Dermis microvascular lymphatic vessel endothelial cell (primary cell): ENCODE measurements around the gene RBP3. TPM values are rescaled to one million over a fixed set of nuclear protein-coding genes. Genes with fewer than 3 reads are reported as not detected.
"Not testable (repeated sequence)": the region's sequence is repeated elsewhere in the genome, so short reads cannot be mapped to it uniquely, and the experiment has no call there.

ENCODE experiments used
- DNase-seq, 2 donors: peaks; one replicate each; pipeline versions ENCODE4 v3.0.0 to v3.0.0-alpha.2; 2010; ENCODE audit warnings: low read depth in 2 of 2
- total RNA-seq: library from RNA; depleted of rRNA; stranded (reverse); fragments of >200 nt; gene quantifications from 2 replicates; pipeline ENCODE4 v1.2.1, GENCODE V29; 2014

Gene RBP3
- total RNA-seq, 1 donor from 2014 or later, result not detected

DNA sequence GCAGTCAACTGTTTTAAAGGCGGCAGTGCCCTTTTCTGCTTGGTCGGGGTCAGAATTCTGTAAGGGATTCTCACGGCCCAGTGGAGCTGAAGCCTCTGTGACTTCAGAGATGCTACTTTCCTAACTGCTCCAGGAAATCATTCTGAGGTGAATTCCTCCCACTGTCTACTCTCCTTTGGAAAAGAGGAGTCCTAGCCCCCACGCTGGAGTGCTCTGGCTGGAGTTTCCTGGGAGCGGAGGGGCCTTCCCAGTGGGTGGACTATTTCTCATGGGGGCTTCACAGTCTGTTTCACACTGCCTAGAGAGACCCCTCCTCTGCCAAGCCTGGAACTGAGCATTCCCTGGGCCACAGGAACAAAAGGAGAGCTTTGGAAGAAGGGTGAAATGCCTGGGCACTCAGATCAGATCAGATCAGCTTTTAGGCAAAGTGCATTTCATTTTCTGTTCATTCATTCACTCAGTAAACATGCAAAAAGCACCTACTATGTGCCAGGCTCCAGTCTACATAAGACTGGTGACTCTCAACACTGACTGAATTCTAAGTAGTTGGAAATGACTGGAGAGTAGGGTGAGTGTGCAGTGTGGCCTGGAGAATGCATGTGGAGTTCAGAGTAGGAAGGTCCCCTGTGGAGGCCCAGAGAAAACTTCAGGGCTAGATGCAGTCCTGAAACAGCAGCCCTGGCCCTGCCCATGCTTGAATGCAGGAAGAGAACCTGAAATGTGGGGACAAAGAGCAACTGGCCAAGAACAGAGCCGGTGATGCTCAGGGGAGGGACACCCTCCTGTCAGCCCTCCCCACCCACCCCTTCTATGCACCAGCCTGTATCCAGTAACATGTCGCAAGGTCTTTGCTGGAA is 23.7 kb downstream of the RBP3 start:
- no peak for DNase-seq

DNA sequence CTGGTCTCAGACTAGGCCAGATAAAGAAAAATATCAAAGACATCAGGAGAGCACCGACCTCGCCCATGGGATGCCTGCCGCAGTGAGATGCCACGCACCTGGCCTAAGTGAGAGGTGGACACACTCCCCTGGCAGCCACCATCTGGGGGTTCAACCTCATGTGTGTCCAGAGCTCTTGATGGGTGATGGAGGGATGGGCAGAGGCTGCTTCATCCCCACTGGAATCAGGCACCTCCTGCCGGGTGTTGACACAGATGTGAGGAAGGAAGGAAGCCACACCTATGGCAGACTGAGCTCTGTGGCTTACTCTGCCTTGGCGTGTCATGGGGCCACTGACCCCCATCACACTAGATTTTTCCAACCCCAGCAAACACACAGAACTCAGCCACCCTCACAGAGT is 24.6 kb downstream of the RBP3 start:
- DNase-seq, result peak; percentile 21 to 26

DNA sequence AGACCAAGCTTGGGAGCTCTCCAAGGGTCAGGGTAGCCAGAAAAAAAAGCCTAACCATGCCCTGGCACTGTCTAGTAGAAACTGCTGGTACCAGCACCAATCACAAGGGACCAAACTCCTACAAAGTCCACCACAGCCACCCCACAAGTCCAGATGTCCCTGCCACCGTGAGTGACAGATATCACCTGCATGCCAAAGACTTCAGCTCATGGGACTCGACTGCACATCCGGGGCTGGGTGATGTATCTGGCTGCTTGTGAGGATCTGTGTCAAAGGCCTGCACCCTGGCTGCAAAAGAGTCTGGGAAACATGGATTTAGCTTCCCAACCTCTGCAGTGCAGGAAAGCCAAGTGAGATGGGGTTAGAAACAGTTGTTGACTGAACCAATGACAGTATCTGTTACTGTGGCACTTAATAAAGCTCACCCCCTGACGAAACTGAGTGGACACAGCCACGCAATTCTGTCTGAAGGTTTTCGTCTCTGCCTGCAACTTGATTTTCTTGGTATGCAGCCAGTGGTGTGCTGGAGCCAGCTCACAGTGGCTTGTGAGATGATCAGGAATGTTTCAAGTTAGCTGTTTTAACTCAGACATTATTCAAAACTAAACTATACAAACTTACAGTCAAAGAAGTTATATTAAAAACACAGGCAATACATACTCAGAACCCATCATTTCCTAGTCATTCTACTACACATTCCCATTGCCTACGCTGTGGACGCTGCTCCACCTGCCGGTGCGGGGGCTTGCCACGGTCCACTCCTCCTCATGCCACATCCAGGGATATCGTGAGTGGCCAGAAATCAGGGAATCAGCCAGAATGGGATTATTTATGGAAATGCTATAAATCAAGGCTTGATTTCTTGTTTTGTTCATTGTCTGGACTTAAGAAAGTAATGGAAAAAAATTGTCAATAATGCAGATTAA is 26.7 kb downstream of the RBP3 start:
- DNase-seq, result no peak

DNA sequence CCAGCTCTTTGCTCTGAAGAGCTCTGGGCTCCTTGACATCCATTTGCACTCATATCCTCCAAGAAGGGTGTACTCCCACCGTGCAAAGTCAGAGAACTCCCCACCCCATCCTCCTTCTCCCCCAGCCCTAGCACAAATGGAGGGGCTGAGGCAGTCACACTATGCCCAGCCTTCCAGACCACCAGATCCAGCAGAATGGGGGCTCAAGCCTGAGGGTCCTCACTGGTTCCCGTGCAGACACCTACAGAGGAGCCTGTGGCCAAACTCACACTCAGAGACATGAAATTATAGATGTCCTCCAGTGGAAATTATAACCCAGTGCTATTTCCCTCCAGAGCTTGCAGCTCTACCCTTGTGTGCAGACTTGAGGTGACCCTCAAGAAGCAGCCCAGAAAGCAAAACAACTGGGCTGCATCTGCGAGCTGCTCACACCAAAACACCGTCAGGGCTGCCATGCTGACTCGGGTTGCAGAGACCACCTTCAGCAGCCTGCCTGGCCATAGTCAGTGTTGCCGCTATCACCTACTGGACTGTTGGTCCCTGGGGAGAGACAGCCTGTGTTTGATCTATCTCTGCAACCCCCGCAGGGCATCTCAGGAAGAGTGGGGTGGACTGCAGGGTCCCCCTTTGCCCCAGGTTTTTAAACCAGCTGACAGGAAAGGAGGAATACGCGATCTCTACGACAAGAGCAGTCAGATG is 28.5 kb downstream of the RBP3 start:
- DNase-seq, result no peak

DNA sequence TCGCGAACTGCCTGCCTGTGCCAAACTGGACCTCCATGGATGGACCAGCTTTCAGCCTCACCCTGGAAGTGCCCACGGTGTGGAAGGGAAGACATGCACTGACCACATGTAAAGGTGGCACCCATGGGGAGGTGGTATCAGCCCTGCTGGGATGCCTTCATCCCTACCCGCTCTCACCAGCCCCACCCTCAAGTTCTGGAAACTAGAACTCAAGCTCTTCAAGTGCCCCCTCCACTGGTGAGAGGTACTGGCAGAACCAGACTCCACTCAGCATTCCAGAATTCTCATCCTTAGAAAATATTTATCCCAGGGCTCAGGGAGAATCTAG is 30.0 kb downstream of the RBP3 start:
- no peak for DNase-seq

DNA sequence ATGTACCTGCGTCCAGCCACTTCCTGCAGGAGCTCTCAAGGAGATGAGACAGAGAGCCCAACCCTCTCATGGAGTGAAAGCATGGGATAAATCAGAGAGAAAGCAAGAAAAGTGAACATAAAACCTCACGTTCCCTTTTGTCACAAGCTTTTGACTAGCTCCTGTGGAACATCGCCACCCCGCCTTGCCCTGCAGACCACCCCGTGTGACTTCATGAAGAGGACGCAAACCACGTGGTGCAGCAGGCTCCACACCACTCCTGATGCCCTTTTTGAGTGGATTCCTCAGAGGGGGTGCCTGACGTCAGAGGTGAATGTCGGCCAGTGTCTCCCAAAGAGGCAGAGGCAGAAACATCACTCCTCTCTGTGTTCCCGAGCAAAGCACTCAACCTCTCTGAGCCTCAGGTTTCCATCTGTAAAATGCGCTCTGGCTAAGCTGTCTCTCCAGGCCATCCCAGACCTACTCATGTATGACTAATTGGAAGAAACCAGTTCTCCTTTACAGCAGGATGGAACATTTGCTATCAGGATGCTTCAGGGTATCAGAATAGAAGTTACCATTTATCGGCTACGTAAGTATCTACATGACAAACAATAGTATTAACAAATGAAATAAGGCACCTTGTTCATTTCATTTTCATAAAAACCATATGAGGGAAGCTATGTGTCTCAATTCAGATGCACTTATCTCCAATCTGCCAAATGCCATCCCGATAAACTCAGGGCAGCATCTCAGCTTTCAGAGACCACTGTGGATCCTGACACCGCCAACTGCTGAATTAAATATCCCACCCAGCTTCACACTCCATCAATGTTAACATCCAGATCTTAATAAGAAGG is 30.7 kb downstream of the RBP3 start:
- no peak for DNase-seq

DNA sequence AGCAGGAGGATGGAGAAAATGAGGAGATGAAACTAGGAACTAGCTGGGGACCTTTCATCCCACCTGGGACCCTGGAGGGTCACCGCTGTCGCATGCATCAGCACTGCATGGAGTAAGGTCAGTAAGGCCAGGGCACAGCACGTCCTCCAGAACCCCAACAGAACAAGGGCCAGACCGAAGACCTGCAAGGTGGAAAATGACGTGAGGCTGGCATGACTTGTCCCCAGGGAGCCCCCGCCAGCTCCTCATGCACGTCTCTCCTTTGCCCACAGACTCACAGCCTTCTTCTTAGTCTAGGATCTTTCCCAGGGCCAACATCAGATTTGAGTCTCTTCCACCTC is 31.3 kb downstream of the RBP3 start:
- DNase-seq, result no peak

DNA sequence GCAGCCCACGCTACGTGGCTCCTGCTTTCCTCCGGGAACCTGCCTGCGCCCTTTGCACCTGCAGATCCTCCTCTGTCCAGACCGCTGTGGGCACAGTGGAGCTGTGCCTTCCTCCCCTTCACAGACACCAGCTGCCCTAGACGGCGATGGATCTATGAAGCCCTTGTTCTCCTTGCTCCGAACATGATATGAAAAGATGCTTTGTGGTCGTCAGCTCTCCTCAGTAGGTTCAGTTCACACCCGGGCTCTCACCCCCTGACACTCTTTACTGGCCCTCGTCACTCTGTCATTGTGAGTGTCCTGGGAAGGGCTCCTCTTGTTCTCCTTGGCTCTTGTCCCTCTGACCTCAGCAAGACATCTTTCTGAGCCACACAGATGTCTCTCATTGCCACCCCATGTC is 31.7 kb downstream of the RBP3 start:
- no peak for DNase-seq

DNA sequence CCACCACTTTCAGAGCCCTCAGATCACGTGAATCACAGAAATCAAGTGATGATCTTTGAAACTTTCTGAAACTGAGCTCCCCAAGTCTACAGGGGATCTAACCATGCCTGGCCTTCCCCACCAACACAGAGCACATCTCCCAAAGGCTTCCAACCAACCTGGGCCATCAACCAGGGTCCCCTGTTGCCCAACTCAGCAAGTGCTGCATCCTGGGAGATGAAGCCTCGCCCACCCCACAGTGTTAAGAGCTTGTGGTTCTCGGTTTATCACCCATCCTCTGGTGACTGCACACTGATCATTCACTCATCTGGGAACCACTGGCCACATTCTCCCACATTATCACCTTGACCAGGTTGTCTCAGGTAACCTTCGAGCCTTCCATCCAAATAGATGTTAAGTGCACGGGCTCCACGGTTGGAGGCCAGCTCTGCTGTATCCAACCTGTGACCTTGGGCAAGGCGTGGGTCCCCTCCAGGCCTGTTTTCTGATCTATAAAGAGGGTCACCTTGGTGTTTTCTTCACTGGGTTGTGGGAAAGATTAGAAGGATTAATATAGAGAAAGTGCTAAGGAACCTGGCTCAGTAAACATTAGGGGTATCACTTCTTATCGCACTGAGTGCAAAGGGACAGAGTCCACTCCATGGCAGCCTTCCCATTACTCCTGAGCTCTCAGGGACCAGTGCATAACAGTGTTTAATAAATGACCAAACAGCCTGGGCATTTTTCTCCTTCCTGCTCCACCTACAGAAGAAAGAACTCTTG is 32.4 kb downstream of the RBP3 start:
- DNase-seq, result no peak

DNA sequence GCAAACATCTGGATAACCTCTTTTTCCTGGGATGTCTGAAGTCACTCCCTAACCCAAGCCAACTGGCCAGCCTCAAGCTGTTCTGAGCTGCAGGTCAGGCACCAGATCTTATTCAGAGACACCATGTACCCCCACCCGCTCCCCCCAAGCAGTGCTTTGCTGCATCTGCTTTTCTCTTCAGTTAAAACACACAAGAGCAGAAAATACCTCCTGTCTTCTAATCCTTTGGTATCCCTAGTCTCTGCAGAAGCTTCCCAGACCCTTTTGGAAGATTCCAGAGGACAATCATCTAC is 32.9 kb downstream of the RBP3 start:
- no peak for DNase-seq

DNA sequence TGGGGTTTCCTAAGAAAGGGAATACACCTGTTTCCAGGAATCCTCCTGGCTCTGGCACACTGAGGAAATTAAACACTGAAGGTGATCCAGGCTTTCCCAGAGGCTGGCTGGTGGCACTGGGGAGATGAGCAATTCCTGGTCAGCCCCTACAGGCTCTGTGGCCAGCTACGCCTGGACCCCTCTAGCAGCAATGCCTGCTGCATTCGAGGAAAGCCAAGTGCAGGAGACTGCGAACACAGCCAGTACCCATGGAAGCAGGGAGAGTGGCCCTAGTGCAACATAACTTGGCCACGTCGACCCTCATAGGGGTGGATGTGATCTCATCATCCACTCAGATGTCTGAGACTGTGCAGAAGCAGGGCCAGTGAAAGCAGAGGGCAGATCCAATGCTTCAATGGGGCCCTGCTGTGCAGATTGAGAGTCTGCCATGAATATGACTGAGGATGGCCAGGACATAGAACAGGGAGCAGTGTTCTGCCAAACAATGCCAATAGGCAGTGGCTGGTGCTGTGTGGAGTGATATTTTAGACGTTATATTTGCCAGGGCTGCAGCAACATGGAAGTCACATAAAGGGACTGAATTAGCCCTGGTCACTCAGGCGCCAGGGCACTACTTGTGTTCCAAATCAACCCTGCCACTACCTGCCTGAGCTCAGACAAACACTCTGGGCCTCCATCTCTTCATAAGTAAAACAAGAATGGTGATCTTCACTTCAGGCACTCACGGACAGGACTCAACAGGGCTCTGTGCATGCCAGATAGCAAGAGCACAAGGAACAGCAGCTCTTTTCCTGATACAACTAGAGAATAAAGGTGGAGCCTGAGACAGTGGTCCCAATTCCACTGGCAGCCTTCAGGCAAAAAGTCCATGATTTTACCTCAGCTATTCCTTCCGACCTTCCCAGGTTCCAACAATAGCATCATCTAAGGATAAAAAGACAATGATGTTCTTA is 33.5 kb downstream of the RBP3 start:
- no peak for DNase-seq

DNA sequence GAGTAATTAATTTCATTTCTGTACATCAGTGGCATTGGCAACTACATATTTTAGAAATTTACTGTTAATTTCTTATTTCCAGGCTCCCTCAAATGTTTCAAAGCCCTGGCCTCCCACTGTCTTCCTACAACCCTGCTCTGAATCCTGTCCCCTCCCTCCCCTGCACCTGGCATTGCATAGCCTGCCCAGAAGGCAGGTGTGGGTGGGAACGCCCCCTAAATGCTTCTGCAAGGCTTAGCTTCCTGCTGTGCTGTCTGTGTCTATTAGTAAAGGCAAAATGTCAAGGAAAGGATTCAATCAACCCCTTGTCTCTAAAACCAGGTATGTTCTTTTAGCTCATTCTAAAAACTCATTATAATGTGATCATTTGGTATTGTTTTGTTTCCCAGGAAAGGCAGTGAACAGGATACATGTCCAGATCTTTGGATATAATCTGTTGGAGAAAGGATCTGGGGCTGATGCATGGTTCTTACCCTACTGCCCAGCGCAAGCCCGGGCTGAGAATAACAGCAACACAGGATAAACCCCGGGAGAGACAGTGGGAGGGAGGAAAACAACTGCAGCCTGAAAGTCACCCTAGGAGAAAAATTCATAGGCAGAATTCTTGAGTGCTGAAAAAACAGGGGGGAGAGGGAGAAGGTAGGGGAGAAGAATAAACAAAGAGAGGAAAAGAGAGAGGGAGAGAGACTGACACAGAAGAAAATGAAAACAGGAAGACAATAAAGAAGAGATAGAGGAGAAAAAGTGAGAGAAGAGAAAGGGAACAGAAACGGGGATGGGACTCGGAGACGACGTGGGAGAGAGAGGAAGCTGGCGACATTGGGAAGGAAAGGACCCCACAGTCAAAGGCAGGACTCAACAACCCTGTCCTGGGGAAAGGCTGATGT is 35.3 kb downstream of the RBP3 start:
- no peak for DNase-seq

DNA sequence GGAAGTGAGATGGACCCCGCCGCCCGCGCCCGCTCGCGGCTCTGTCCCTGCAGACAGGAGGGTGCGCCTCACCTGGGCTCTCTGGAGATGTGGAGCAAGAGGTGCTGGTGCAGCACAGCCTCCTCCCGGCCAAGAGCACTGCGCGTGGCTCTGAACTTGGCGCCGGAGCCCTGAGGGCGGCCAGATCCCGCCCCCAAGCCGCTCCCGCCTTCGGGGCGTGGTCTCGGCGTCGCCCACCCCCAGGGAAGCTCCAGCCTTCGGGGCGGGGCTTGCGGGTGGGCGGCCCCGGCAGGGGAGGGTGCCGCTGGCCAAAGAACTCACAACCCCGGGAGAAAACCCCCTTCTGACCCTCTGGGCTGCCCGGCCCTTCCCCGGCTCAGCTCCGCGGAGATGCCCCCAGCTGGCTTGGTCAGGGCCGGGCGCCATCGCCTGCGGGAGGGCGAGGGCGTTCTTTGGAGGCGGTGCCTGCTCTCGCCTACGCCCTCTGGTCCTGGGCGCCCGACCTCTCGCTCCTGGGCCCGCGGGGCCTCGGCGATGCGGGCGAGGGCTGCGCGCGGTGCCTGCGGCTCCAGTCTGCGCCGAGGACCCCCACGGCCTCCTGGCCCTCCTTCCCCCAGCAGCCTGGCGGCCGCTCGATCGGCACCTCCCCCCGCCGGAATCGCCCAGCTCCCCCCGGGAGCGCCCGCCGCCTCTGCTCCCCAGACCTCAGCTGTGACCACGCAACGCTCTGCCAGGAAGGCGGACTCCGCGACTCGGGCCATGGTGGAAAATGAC is 36.2 kb downstream of the RBP3 start, which contains the start of gene ZNF488:
Gene ZNF488, minus strand, starts transcription at position 146 of the 774 bp plus-strand sequence. CDS start 15,464 bp downstream, outside the sequence.
- peak; percentile 30 to 76 for DNase-seq

DNA sequence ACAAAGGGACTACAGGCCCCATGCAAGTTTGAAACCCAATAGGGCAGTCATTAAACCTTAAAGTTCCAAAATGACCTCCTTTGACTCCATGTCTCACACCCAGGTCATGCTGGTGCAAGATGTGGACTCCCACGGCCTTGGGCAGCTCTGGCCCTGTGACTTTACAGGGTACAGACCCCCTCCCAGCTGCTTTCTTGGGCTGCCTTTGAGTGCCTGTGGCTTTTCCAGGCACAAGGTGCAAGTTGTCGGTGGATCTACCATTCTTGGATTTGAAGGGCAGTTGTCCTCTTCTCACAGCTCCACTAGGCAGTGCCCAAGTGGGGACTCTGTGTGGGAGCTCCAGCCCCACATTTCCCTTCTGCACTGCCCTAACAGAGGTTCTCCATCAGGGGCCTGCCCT is 37.9 kb downstream of the RBP3 start:
- DNase-seq, result not testable (repeated sequence)

DNA sequence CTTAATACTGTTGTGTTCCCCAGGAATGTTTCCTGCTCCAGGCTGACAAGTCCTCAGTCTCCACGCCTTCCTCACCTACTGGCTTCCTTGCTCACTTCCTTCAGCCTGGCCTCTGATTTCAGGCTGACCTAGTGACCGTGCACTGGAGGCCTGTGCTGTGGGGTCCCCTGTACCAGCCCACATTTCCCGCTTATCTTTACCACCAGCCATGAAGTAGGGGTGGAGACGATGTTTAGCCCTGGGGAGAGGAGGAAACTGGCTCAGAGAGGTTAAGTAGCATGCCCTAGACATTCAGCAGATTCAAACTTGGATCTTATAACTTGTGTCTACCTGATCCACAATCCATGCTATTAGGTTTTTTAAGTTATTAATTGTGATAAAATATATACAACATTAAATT is 40.7 kb downstream of the RBP3 start:
- no peak for DNase-seq

DNA sequence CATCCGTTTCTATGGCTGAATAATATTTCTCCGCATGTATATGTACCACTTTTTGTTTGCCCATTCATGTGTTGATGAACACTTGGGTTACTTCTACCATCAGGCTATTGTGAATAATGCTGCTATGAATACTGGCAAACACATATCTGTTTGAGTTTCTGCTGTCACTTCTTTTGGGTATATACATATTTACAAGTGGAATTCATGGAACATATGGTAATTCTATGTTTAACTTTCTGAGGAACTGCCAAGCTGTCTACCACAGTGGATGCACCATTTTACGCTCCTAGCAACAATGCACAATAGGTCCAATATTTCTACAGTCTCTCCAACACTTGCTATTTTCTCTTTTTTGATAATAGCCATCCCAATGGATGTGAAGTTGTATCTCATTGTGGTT is 41.5 kb downstream of the RBP3 start:
- DNase-seq, result no peak

DNA sequence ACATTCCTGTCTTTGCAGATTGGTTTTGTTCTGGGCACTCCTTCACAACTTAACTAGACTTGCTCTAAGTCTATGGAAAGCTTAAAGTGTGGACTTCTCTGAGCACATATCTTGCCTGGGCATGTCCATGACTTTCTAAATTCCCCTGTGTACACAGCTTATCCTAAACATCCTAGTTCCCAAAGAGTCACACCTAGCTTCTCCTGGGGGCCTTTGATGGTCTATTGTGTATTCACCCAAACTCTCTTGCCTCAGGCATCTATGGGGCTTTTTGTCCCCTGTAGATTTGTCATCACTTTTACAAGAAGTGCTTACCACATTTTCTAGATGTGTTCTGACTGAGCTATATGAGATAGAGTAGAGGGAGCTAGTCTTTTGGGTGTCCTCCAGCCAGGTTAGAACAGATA is 48.2 kb downstream of the RBP3 start:
- no peak for DNase-seq

DNA sequence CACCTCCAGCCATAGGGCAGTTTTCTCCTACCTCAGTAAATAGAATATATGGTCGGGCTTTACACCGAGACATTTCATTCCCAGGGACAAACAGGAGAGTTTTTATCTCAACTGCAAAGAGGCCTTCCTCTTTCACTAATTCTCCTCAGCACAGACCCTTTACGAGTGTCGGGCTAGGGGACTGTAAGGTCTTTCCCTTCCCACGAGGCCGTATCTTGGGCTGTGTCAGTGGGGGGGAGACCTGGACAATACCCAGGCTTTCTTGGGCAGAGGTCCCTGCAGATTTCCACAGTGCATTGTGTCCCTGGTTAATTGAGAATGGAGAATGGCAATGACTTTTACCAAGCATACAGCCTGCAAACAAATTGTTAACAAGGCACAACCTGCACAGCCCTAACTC is 49.1 kb downstream of the RBP3 start:
- DNase-seq, result no peak
